ENCODE results near the gene PCDHGC3. TPM values are rescaled to one million over a fixed set of nuclear protein-coding genes. Genes with fewer than 3 reads are reported as not detected.

PCDHGC3 gene
- total and polyA plus RNA-seq, 2 of the 4 experiments (the other 2 are of a cell fraction): 21.1 to 72.1 TPM

- H4K8ac ChIP-seq (ENCODE audit: low read depth in 2 of 2, low read length in 2 of 2): no peak overlapping the region
- H2AFZ ChIP-seq (replicated peaks; ENCODE audit: low read length, poor library complexity): no peak overlapping the region
- no peak overlapping the region for H2BK20ac ChIP-seq (ENCODE audit: low read depth, low read length)
- no peak overlapping the region for H3K4me3 ChIP-seq (ENCODE audit: insufficient read depth, low read depth, low read length)
- no peak overlapping the region for H3K18ac ChIP-seq (ENCODE audit: low read depth, low read length)
- H3K79me1 ChIP-seq (ENCODE audit: low read depth in 1 of 2, low read length in 2 of 2): peaks cover 31 to 84% of the 10 kb centered on the region in 2 experiments
- no peak overlapping the region for H3K56ac ChIP-seq (ENCODE audit: extremely low read depth, insufficient read depth, low read length)
- POLR2A ChIA-PET (ENCODE audit: unreplicated experiment): no interaction called here
- 72% methylated on average over 24 of the region's 38 CpGs; no CpG with 5 or more reads in 1 of the 2 experiments for WGBS, 2 experiments (ENCODE audit: extremely low coverage in 2 of 2, insufficient read length in 1 of 2)
- peaks cover 19% of the 10 kb centered on the region for H3K4me1 ChIP-seq (ENCODE audit: control insufficient read depth, insufficient read depth, low read length)
- DNase-seq (no peak), ATAC-seq (ENCODE audit: low read depth) (no peak)
- H3K9me1 ChIP-seq (ENCODE audit: insufficient read depth, low read length): peaks cover 27% of the 10 kb centered on the region
- no peak overlapping the region for H4K5ac ChIP-seq (ENCODE audit: low read depth, low read length)
- H2AK9ac ChIP-seq (replicated peaks; ENCODE audit: low read depth, low read length, poor library complexity): peak overlapping the region; percentile 3
- CTCF ChIA-PET: no interaction called here
- no peak overlapping the region for H2BK5ac ChIP-seq (ENCODE audit: low read depth, low read length, poor library complexity, severe bottlenecking)
- no peaks in the 10 kb centered on the region; the same call in 1 of the 2 replicates for H3K9me3 ChIP-seq (ENCODE audit: control insufficient read depth, insufficient read depth, low read length)
- dilution Hi-C loops (cut with HindIII; ENCODE audit: low sequenced_read_pairs, unreplicated experiment): no loop called here
- H3K36me3 ChIP-seq (ENCODE audit: control insufficient read depth, insufficient read depth, low read length): peaks cover 33% of the 10 kb centered on the region; the same call in 1 of the 2 replicates
- no peak overlapping the region for H2AK5ac ChIP-seq (ENCODE audit: low read depth, low read length)
- no peak overlapping the region for H2BK15ac ChIP-seq (ENCODE audit: low read depth, low read length)
- no peak overlapping the region for H4K91ac ChIP-seq (ENCODE audit: insufficient read depth, low read depth, low read length)
- H2BK120ac ChIP-seq (ENCODE audit: low read depth, low read length): no peak overlapping the region
- no peak overlapping the region for H3K9ac ChIP-seq (ENCODE audit: low read depth, low read length)
- BruUV-seq (replicated peaks): no TSS peak
- no peak overlapping the region for H3K23ac ChIP-seq (ENCODE audit: low read depth, low read length)
- H3K4me2 ChIP-seq (ENCODE audit: low read depth, low read length): no peak overlapping the region
- intact Hi-C loops (cut with micrococcal nuclease): no loop called here
- H3K4ac ChIP-seq (ENCODE audit: low read depth, low read length): no peak overlapping the region
- in situ Hi-C loops (cut with MboI; ENCODE audit: low sequenced_read_pairs): no loop called here
- TF ChIP-seq MXI1 (IDR thresholded peaks at IDR 0.05; ENCODE audit: borderline replicate concordance, low read depth, low read length): no peak
- H3K14ac ChIP-seq (replicated peaks; ENCODE audit: low read depth, low read length): no peak overlapping the region
- H3K27me3 ChIP-seq (ENCODE audit: control insufficient read depth, insufficient read depth, low read length): no peaks in the 10 kb centered on the region
- H3K27ac ChIP-seq (ENCODE audit: insufficient read depth, low read length): no peak overlapping the region
- H4K20me1 ChIP-seq (ENCODE audit: insufficient read depth, low read length): peaks cover 63% of the 10 kb centered on the region
Observed at GRCh38 chr5:141485321-141486055, 9.7 kb downstream of the PCDHGC3 start.

Measured in IMR-90 (cell line).